ENCODE results near the gene PTTG1.

GRCh38 chr5:160441311-160441781, 19.7 kb downstream of the PTTG1 start:
- TF ChIP-seq CTCF (conservative IDR thresholded peaks at IDR 0.05; ENCODE audit: low read length) (no peak), EZH2phosphoT487 (IDR thresholded peaks at IDR 0.05; ENCODE audit: borderline replicate concordance) (no peak)
